Cardiac ventricle fibroblast (primary cell): Measurements from ENCODE around the gene LSS. TPM values are rescaled to one million over a fixed set of nuclear protein-coding genes. Genes with fewer than 3 reads are reported as not detected.

Experiments
- total RNA-seq: library from RNA; depleted of rRNA; stranded (reverse); fragments of >200 nt; gene quantifications from 2 replicates; pipeline ENCODE4 v1.2.3, GENCODE V29; 2015

The LSS gene
- total RNA-seq, result 61.1 and 66.4 TPM in 2 replicates

DNA sequence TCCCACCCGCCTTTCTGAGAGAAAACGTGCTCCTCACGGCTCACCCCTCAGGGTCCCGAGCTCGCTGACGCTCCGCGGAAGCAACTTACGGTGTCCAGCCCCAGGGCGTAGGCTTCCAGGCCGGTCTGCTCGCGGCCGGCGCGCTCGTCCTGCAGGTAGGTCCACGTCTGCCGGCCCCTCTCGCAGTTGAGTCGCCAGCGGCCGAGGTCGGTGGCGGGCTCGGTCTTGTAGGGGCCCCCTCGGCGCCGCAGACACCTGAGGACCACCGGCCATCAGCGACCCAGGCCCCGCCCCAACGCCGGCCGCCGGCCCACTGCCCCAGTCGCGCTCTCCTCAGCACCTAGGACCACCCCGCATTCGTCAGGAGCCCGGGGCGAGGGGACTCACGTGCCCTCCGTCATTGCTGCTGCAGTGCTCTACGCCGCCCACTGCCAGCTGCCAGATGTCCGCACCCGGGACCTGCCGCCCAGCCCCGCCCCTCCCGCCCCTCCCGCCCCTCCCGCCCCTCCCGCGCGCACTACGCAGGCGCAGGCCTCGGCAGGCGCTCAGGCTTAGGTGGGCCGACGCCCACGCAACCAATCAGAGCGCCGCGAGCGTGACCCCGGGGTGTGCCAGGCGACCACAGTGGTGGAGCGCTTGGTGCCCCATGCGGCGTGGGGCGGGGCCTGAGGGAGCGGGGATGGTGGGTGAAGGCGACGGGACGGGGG is at the start of gene LSS:
LSS (minus strand) TSS at position 430 of the 707 bp plus-strand sequence; CDS start at position 401, 29 bp downstream.

GRCh38 chr21:46183910-46184624 is 44.5 kb downstream of the LSS start, which contains the start of gene SPATC1L:
Gene SPATC1L, minus strand, starts transcription at chr21:46184459. Its CDS starts 1,643 bp downstream, at chr21:46182816.

GRCh38 chr21:46155514-46156377 is 72.8 kb downstream of the LSS start, which contains the start of gene FTCD:
Gene FTCD, minus strand, starts transcription at chr21:46155579. Its CDS starts 56 bp downstream, at chr21:46155523.

Other genes starting within 250 kb of the LSS start
- gene COL6A1, start 247.0 kb downstream of the LSS start, total RNA-seq, result 7,403 and 7,693 TPM in 2 replicates
- 5,191 and 6,443 TPM in 2 replicates for gene COL6A2, start 130.7 kb downstream of the LSS start, total RNA-seq
- gene FTCD, start 73.2 kb downstream of the LSS start, total RNA-seq, result not detected in 2 replicates
- 22.2 and 26.4 TPM in 2 replicates for gene SPATC1L, start 44.3 kb downstream of the LSS start, total RNA-seq
- 48.5 and 49.3 TPM in 2 replicates for gene MCM3AP, start 56.8 kb upstream of the LSS start, total RNA-seq
- gene YBEY, start 57.6 kb upstream of the LSS start, total RNA-seq, result 28.9 and 29.6 TPM in 2 replicates
- gene C21orf58, start 95.1 kb upstream of the LSS start, total RNA-seq, result 1.3 and 2.3 TPM in 2 replicates
- 18.0 and 21.5 TPM in 2 replicates for gene PCNT, start 95.4 kb upstream of the LSS start, total RNA-seq
- gene DIP2A, start 230.1 kb upstream of the LSS start, total RNA-seq, result 17.1 and 18.9 TPM in 2 replicates